HEK293T (cell line): ENCODE results near the gene TLR2.

ENCODE experiments used
- CTCF ChIA-PET: fragments of 350-600 bp; formaldehyde crosslinking; extraction: SDS; loops from one replicate; lab custom pipeline; 2021; ENCODE audit warnings: antibody characterized with exemption, inconsistent platforms; lab: Yijun Ruan, JAX
- POLR2A ChIA-PET: fragments of 350-600 bp; formaldehyde crosslinking; extraction: SDS; loops from one replicate; lab custom pipeline; 2020; ENCODE audit warnings: antibody characterized with exemption, inconsistent platforms; lab: Yijun Ruan, JAX
- DNase-seq: peaks from one replicate; pipeline ENCODE4 v3.0.0; 2012; ENCODE audit warnings: mixed read lengths; ENCODE audit errors: extremely low spot score
- ARNT ChIP-seq: fragments of 450-650 bp; IDR thresholded peaks from 2 replicates; pipeline ENCODE4 v1.6.1; 2017; ENCODE audit warnings: mild to moderate bottlenecking
- BHLHE40 ChIP-seq: fragments of 450-650 bp; IDR thresholded peaks from 2 replicates; pipeline ENCODE4 v1.6.1; 2016; ENCODE audit warnings: mild to moderate bottlenecking, moderate library complexity, borderline replicate concordance
- CTBP1 ChIP-seq: fragments of 450-650 bp; IDR thresholded peaks from 2 replicates; pipeline ENCODE4 v1.6.1; 2016; ENCODE audit warnings: borderline replicate concordance
- ELF4 ChIP-seq: fragments of 450-650 bp; IDR thresholded peaks from 2 replicates; pipeline ENCODE4 v1.6.1; 2017; ENCODE audit warnings: antibody characterized with exemption
- FOXA1 ChIP-seq: fragments of 450-650 bp; IDR thresholded peaks from 2 replicates; pipeline ENCODE4 v1.6.1; 2016; ENCODE audit warnings: mild to moderate bottlenecking
- FOXK2 ChIP-seq: fragments of 450-650 bp; IDR thresholded peaks from 2 replicates; pipeline ENCODE4 v1.6.1; 2016; ENCODE audit warnings: mild to moderate bottlenecking
- FOXM1 ChIP-seq: fragments of 450-650 bp; IDR thresholded peaks from 2 replicates; pipeline ENCODE4 v1.6.1; 2017; ENCODE audit warnings: mild to moderate bottlenecking, borderline replicate concordance
- HDGF ChIP-seq: fragments of 450-650 bp; IDR thresholded peaks from 2 replicates; pipeline ENCODE4 v1.6.1; 2017; ENCODE audit warnings: antibody characterized with exemption, borderline replicate concordance
- L3MBTL2 ChIP-seq: fragments of 450-650 bp; conservative IDR thresholded peaks from 2 replicates; pipeline ENCODE4 v1.6.1; 2016; ENCODE audit warnings: mild to moderate bottlenecking
- LEF1 ChIP-seq: fragments of 450-650 bp; IDR thresholded peaks from 2 replicates; pipeline ENCODE4 v1.6.1; 2017; ENCODE audit warnings: mild to moderate bottlenecking, borderline replicate concordance
- NFRKB ChIP-seq: fragments of 450-650 bp; IDR thresholded peaks from 2 replicates; pipeline ENCODE4 v1.6.1; 2016; ENCODE audit warnings: mild to moderate bottlenecking, moderate library complexity
- SP1 ChIP-seq: fragments of 450-650 bp; IDR thresholded peaks from 2 replicates; pipeline ENCODE4 v1.6.1; 2017
- SUZ12 ChIP-seq: fragments of 450-650 bp; IDR thresholded peaks from 2 replicates; pipeline ENCODE4 v1.6.1; 2016; ENCODE audit warnings: mild to moderate bottlenecking
- TARDBP ChIP-seq: fragments of 450-650 bp; IDR thresholded peaks from 2 replicates; pipeline ENCODE4 v1.6.1; 2016
- ZNF384 ChIP-seq: fragments of 450-650 bp; IDR thresholded peaks from 2 replicates; pipeline ENCODE4 v1.6.1; 2016
- TF ChIP-seq, protein P1 (sequence below): fragments of 450-650 bp; IDR thresholded peaks from 2 replicates; pipeline ENCODE4 v1.6.1; 2016

TLR2 gene

DNA sequence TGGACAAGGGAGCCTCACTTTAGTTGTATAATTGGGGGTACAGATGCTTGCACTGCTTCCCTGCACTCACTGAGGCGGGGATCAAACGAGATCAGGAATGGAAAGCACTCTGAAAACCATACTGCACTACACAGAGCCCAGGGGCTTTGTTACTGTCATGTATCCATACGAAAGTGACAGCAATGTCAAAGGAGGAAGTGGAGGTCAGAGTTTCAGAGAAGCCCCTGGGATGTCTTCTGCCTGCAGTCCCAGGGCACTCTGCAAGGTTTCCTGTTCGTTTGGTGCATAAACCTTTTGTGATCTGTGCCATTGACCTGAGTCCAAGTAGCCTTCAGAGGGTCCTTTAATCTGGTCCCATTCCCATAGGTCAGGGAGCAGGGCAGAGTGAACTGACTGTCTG is 44.6 kb downstream of the TLR2 start:
- CTCF ChIA-PET, result interaction anchor here (0.5 kb wide), 1 partner anchor 11 kb away, joined by 5 read pairs; no protein-coding TSS in a partner anchor
- no peak for DNase-seq
- POLR2A ChIA-PET, result no interaction called here
- TF ChIP-seq ZNF384, result no peak
- no peak for TF ChIP-seq L3MBTL2
- TF ChIP-seq LEF1, result no peak
- no peak for TF ChIP-seq SP1
- TF ChIP-seq TARDBP, result no peak
- TF ChIP-seq NFRKB, result no peak
- no peak for TF ChIP-seq FOXK2
- TF ChIP-seq SUZ12, result no peak

DNA sequence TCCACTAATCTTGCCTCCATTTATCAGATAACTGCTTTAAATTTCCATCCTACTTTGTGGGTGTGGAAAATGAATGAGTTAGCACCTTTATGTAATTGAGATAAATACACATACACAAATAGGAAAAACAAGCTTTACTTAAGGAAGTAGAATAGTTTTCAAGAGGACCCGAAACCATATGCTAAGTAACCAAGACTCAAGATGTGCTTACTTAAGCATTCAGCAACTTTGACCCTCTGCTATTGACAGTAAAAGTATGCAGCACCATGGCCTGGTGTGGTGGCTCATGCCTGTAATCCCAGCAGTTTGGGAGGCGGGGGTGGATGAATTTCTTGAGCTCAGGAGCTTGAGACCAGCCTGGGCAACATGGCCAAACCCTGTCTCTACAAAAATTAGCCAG is 45.8 kb downstream of the TLR2 start:
- TF ChIP-seq BHLHE40 (no peak), FOXK2 (no peak), LEF1 (no peak), ZNF384 (no peak), HDGF (no peak), ARNT (no peak)
- DNase-seq, result no peak
- ChIA-PET CTCF (no interaction called here), POLR2A (no interaction called here)

DNA sequence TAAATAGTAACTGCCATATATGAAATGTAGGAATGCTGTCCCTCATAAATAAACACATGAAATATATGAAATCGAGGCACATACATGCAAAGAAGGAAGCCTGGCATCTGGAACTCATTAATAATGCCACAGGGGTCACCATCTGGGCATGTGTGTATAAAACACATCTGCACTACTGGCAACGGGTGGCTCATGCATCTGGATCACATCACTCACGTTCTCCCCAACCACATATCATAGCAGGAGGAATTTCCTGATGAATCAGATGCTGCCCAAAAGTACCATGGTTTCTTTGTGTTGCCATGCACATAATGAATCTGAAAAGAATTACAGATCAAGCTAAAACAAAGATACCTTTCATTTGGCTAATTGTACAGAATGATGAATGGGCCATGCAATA is 47.2 kb downstream of the TLR2 start:
- POLR2A ChIA-PET, result no interaction called here
- DNase-seq, result no peak
- CTCF ChIA-PET, result interaction anchor here (0.6 kb wide), 1 partner anchor 92 kb away, joined by 3 read pairs; no protein-coding TSS in a partner anchor
- no peak for TF ChIP-seq SP1
- no peak for TF ChIP-seq NFRKB
- no peak for TF ChIP-seq SUZ12
- no peak for TF ChIP-seq FOXM1
- TF ChIP-seq ARNT, result no peak
- TF ChIP-seq HDGF, result no peak

DNA sequence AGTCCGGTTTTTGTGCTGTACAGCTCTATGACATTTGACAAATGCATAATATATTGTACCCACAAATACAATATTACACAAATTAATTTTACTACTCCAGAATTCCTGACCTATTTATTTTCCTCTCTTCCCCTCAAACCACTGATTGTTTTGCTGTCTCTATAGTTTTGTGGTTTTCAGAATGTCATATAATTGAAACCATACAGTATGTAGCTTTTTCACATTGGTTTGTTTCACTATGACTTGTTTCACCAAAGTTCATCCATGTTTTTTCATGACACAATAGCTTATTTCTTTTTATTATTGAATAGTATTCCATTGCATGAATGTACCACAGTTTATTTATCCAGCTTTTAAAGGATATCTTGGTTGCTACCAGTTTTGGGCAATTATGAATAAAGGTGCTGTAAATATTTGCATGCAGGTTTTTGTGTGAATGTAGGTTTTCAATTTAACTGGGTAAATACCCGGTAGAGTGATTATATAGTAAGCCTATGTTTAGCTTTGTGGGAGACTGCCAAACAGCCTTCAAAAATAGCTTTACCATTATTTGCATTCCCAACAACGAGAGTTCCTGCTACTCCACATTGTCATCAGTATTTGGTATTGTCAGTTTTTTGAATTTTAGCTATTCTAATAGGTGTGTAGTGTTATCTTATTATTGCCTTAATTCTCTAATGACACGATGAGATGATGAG is 49.8 kb downstream of the TLR2 start:
- POLR2A ChIA-PET, result no interaction called here
- TF ChIP-seq BHLHE40 (no peak), TARDBP (no peak), HDGF (no peak), FOXA1 (no peak), SUZ12 (no peak), ELF4 (no peak)
- CTCF ChIA-PET, result interaction anchor here (1.6 to 1.9 kb wide), 2 partner anchors 16 to 48 kb away, joined by 4 to 6 read pairs; no protein-coding TSS in a partner anchor
- DNase-seq, result no peak

DNA sequence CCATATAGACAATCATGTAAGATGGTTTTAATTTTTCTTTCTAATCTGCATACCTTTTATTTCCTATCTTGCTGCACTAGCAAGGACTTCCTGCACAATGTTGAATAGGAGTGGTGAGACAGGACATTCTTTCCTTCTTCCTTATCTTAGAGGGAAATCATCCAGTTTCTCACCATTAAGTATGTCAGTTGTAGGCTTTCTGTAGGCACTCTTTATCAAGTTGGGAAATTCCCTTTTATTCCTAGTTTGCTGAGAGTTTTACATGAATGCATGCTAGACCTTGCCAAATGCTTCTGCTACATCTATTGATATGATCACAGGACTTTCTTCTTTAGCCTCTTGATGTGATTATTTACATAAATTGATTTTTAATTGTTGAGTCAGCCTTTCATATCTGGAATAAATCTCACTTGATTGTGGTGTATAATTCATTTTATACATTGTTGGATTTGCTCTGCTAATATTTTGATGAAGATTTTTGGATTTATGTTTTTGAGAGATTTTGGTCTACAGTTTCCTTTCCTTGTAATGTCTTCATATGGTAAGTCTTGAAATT is 51.9 kb downstream of the TLR2 start:
- TF ChIP-seq ARNT (no peak), ELF4 (no peak), FOXK2 (no peak), FOXA1 (no peak), NFRKB (no peak), SP1 (no peak), FOXM1 (no peak), LEF1 (no peak), SUZ12 (no peak), ZNF384 (no peak), BHLHE40 (no peak), HDGF (no peak), L3MBTL2 (no peak), CTBP1 (no peak), TARDBP (no peak)
- TF ChIP-seq, protein P1, sequence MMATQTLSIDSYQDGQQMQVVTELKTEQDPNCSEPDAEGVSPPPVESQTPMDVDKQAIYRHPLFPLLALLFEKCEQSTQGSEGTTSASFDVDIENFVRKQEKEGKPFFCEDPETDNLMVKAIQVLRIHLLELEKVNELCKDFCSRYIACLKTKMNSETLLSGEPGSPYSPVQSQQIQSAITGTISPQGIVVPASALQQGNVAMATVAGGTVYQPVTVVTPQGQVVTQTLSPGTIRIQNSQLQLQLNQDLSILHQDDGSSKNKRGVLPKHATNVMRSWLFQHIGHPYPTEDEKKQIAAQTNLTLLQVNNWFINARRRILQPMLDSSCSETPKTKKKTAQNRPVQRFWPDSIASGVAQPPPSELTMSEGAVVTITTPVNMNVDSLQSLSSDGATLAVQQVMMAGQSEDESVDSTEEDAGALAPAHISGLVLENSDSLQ, result no peak
- CTCF ChIA-PET, result no interaction called here

DNA sequence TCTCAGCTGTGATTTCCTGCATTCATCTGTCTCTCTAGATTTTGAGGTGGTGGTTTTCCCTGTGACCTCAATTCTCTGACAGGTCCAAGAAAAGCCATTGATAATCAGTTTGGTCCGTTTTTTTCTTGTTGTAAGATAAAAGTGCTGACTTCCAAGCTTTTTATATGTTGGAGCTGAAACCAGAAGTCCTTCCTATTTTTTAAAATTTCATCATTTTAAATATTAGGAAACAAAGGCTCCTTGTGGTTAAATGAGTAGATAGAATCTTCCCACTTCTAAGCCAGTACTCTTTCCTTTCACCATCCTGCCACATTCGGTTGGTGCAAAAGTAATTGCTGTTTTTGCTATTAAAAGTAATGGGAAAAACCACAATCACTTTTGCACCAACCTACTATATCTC is 57.5 kb downstream of the TLR2 start:
- ChIA-PET POLR2A (no interaction called here), CTCF (interaction anchor here (1.3 kb wide), 1 partner anchor 8 kb away, joined by 5 read pairs; no protein-coding TSS in a partner anchor)
- DNase-seq, result no peak
- TF ChIP-seq HDGF (no peak), SUZ12 (no peak), FOXM1 (no peak), ARNT (no peak)

More for the DNA sequence above, 51.9 kb downstream of the TLR2 start:
- POLR2A ChIA-PET, result no interaction called here
- DNase-seq, result no peak

DNA sequence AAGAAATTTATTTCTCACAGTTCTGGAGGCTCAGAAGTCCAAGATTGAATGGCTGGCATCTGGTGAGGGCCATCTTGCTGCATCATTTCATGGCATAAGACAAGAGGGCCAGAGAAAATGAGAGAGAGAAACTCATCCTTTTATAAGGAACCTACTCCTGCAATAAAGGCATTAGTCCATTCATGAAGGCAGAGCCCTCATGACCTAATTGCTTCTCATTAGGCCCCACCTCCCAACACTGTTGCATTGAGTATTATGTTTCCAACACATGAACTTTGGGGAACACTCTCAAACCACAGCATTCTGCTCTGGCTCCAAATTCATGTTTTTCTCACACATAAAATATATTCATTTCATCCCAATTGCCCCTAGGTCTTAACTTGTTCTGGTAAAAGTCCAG is 61.6 kb downstream of the TLR2 start:
- POLR2A ChIA-PET, result no interaction called here
- DNase-seq, result no peak
- CTCF ChIA-PET, result no interaction called here
- no peak for TF ChIP-seq TARDBP
- TF ChIP-seq, protein P1, result no peak
- TF ChIP-seq L3MBTL2, result no peak
- no peak for TF ChIP-seq ARNT
- no peak for TF ChIP-seq FOXA1
- no peak for TF ChIP-seq CTBP1
- TF ChIP-seq ELF4, result no peak
- no peak for TF ChIP-seq NFRKB
- TF ChIP-seq LEF1, result no peak
- TF ChIP-seq FOXK2, result no peak
- no peak for TF ChIP-seq ZNF384
